Body of pancreas (tissue), 4 donors: ENCODE measurements around the gene BBS7.

Experiments
- POLR2A ChIP-seq, 3 donors: fragments of 450-650 bp; IDR thresholded peaks; one replicate each; pipeline ENCODE4 v1.6.1; 2016; ENCODE audit warnings: antibody characterized with exemption in 3 of 3, mild to moderate bottlenecking in 2 of 3
- TF ChIP-seq, protein P1 (sequence below), 7 experiments: fragments of 450-650 bp in 4 of 7; fragments of 200-600 bp in 3 of 7; sonication (generic) in 3 of 7; IDR thresholded peaks; one replicate each; pipeline ENCODE4 v1.5.1; 2016 to 2019; ENCODE audit warnings: antibody characterized with exemption in 7 of 7

DNA sequence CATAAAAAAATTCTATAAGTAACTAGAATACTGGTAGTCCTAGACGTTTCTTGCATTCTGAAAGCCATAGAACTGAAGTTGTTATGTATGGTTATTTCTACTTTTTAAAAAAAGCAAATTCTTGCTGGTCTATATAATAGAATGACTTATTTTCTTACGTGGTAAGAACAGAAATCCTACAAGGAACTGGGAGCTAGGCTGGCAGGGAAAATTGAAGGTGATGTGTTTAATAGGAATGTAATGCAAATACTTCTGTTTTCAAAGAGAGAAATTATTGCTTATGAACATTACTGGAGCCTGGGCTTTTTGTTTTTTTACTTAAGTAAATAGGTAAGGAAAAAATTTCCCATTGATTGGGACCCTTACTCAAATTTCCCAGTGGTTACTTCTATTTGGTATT is 55.5 kb downstream of the BBS7 start:
- TF ChIP-seq POLR2A (IDR thresholded peaks at IDR 0.05) = no peak
- TF ChIP-seq, protein P1, sequence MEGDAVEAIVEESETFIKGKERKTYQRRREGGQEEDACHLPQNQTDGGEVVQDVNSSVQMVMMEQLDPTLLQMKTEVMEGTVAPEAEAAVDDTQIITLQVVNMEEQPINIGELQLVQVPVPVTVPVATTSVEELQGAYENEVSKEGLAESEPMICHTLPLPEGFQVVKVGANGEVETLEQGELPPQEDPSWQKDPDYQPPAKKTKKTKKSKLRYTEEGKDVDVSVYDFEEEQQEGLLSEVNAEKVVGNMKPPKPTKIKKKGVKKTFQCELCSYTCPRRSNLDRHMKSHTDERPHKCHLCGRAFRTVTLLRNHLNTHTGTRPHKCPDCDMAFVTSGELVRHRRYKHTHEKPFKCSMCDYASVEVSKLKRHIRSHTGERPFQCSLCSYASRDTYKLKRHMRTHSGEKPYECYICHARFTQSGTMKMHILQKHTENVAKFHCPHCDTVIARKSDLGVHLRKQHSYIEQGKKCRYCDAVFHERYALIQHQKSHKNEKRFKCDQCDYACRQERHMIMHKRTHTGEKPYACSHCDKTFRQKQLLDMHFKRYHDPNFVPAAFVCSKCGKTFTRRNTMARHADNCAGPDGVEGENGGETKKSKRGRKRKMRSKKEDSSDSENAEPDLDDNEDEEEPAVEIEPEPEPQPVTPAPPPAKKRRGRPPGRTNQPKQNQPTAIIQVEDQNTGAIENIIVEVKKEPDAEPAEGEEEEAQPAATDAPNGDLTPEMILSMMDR (IDR thresholded peaks at IDR 0.05) = no peak
